ENCODE results near the gene PRELID3B. TPM values are rescaled to one million over a fixed set of nuclear protein-coding genes. Genes with fewer than 3 reads are reported as not detected.

The PRELID3B gene
- total RNA-seq, 1 experiment from 2014 or later, result 137 TPM

DNA sequence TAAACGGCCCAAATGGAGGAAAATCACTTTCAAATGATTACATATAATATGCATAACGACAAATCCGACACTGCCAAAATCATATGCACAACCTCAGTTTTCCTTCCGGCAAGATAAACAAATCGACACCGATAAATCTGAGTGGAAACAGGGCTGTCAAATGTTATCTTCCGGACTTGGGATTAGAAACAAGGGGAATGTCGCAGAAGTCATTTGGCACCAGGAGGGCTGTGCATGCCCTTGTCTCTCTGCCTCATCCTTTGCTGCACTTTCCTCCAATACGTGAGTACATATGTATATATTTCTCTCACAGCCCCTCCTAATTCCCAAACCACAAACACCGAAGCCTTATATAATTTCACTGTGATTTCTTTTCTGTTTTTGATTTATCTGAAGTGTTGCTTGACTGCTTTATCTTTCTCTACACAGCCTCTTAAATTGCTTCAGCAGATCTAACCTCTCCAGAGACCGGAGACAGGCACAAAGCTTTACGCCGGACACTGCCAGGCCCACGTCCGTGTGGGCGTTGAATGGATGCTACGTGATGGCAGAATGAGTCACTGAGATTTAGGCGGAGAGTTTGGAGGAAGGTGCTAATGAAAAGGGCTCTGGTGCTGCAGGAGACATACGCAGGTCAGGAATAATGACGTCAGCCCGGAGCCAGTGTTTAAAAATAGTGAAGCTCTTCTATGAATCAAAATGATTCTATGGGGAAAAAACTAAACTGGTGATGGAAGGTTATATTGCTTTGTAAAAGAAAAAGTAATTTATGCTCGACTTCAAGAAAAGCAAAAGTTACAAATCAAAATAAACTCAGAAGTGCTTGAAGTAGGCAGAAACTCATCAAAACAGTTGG is 21.0 kb upstream of the PRELID3B start:
- peaks cover 5% of the 10 kb centered on the region; the same call in 1 of the 2 replicates for H3F3A ChIP-seq (ENCODE audit: insufficient read depth, low read depth)
- intact Hi-C loops (cut with micrococcal nuclease; ENCODE audit: unreplicated experiment), result loop anchor here (2.0 kb wide), 1 partner anchor 19 kb away; no protein-coding TSS in a partner anchor
- no peaks in the 10 kb centered on the region for H3K9me3 ChIP-seq (ENCODE audit: insufficient read depth, low read depth)
- peak; percentile 49 to 80 for DNase-seq
- ChIA-PET POLR2A (ENCODE audit: unreplicated experiment) (interaction anchor here (0.5 to 0.6 kb wide), 3 partner anchors 19 to 166 kb away, joined by 4 to 8 read pairs (median 7); no protein-coding TSS in a partner anchor), CTCF (no interaction called here)
- peak overlapping the region; percentile 60 for H2AFZ ChIP-seq
- H3K27ac ChIP-seq, result peak overlapping the region; percentile 21
- no peaks in the 10 kb centered on the region for H3K9me2 ChIP-seq (ENCODE audit: insufficient read depth)
- peak overlapping the region; percentile 58 for H3K4me2 ChIP-seq
- H3K4me1 ChIP-seq (replicated peaks; ENCODE audit: insufficient read depth), result peaks cover 16% of the 10 kb centered on the region
- H3K79me2 ChIP-seq (ENCODE audit: low read depth), result no peaks in the 10 kb centered on the region
- H3K36me3 ChIP-seq (ENCODE audit: low read depth), result no peaks in the 10 kb centered on the region
- TF ChIP-seq CTCF (conservative IDR thresholded peaks at IDR 0.05) (no peak), EZH2 (IDR thresholded peaks at IDR 0.05; ENCODE audit: low read depth) (no peak)
- BruUV-seq (replicated peaks), result TSS peak; percentile 86
- no peaks in the 10 kb centered on the region for H4K20me1 ChIP-seq (ENCODE audit: insufficient read depth)
- peak overlapping the region; percentile 6; the same call in 1 of the 2 replicates for H3K4me3 ChIP-seq
- H3K27me3 ChIP-seq (ENCODE audit: insufficient read depth, low read depth), result no peaks in the 10 kb centered on the region

DNA sequence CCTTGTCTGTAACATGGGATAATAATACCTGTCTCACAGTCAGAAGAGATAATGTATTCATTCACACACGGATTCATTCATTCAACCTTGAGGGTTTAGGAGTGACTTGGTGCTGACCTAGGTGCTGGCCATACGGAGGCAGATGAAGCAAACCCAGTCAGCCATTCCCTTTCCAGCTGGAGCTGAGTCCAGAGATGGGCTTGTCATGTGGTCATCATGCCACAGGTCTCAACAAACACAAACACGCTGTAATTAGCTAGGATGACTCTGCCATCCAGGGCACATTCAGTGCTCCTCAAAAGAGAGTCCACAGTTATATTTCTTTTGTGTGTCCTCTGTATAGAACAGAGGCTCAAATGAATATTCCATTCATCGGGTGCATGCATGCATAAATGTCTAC is 19.5 kb upstream of the PRELID3B start:
- Histone ChIP-seq H3K27ac (no peak overlapping the region), H3K27me3 (ENCODE audit: insufficient read depth, low read depth) (no peaks in the 10 kb centered on the region), H3F3A (ENCODE audit: insufficient read depth, low read depth) (peaks cover 5% of the 10 kb centered on the region), H3K9me3 (ENCODE audit: insufficient read depth, low read depth) (no peaks in the 10 kb centered on the region), H3K36me3 (ENCODE audit: low read depth) (no peaks in the 10 kb centered on the region), H3K4me3 (no peak overlapping the region), H4K20me1 (ENCODE audit: insufficient read depth) (no peaks in the 10 kb centered on the region), H2AFZ (no peak overlapping the region), H3K4me1 (replicated peaks; ENCODE audit: insufficient read depth) (peaks cover 16% of the 10 kb centered on the region), H3K4me2 (no peak overlapping the region), H3K79me2 (ENCODE audit: low read depth) (no peaks in the 10 kb centered on the region), H3K9me2 (ENCODE audit: insufficient read depth) (no peaks in the 10 kb centered on the region)
- ChIA-PET POLR2A (ENCODE audit: unreplicated experiment) (no interaction called here), CTCF (no interaction called here)
- intact Hi-C loops (cut with micrococcal nuclease; ENCODE audit: unreplicated experiment), result no loop called here
- no TSS peak for BruUV-seq (replicated peaks)
- DNase-seq, result no peak
- TF ChIP-seq EZH2 (IDR thresholded peaks at IDR 0.05; ENCODE audit: low read depth) (no peak), CTCF (conservative IDR thresholded peaks at IDR 0.05) (no peak)

GRCh38 chr20:59055302-59055701 is 12.7 kb upstream of the PRELID3B start:
- no peak overlapping the region for H2AFZ ChIP-seq
- POLR2A ChIA-PET (ENCODE audit: unreplicated experiment), result no interaction called here
- no peak overlapping the region for H3K4me2 ChIP-seq
- no TSS peak for BruUV-seq (replicated peaks)
- no peak overlapping the region for H3K27ac ChIP-seq
- no peaks in the 10 kb centered on the region for H4K20me1 ChIP-seq (ENCODE audit: insufficient read depth)
- no peaks in the 10 kb centered on the region; the same call in 1 of the 2 replicates for H3F3A ChIP-seq (ENCODE audit: insufficient read depth, low read depth)
- CTCF ChIA-PET, result no interaction called here
- no peaks in the 10 kb centered on the region for H3K9me3 ChIP-seq (ENCODE audit: insufficient read depth, low read depth)
- no peaks in the 10 kb centered on the region for H3K27me3 ChIP-seq (ENCODE audit: insufficient read depth, low read depth)
- no peaks in the 10 kb centered on the region for H3K36me3 ChIP-seq (ENCODE audit: low read depth)
- peaks cover under 1% of the 10 kb centered on the region; the same call in 1 of the 2 replicates for H3K4me1 ChIP-seq (replicated peaks; ENCODE audit: insufficient read depth)
- no peaks in the 10 kb centered on the region for H3K79me2 ChIP-seq (ENCODE audit: low read depth)
- DNase-seq, result no peak
- no peaks in the 10 kb centered on the region for H3K9me2 ChIP-seq (ENCODE audit: insufficient read depth)
- intact Hi-C loops (cut with micrococcal nuclease; ENCODE audit: unreplicated experiment), result loop anchor here (1.0 kb wide), 1 partner anchor 167 kb away; no protein-coding TSS in a partner anchor
- TF ChIP-seq EZH2 (IDR thresholded peaks at IDR 0.05; ENCODE audit: low read depth) (no peak), CTCF (conservative IDR thresholded peaks at IDR 0.05) (peak; percentile 73)
- no peak overlapping the region for H3K4me3 ChIP-seq

All from PC-9 (cell line).